IMR-90 (cell line): Measurements from ENCODE around the gene TPO.

ENCODE experiments used
- POLR2A ChIP-seq: IDR thresholded peaks from 2 replicates; pipeline ENCODE4 v1.6.1; 2012; ENCODE audit warnings: mild to moderate bottlenecking, low read depth, low read length
- TF ChIP-seq, protein P1 (sequence below): conservative IDR thresholded peaks from 2 replicates; pipeline ENCODE4 v1.5.1; 2012; ENCODE audit warnings: mild to moderate bottlenecking, low read depth, low read length, improper control_type of control experiment

DNA sequence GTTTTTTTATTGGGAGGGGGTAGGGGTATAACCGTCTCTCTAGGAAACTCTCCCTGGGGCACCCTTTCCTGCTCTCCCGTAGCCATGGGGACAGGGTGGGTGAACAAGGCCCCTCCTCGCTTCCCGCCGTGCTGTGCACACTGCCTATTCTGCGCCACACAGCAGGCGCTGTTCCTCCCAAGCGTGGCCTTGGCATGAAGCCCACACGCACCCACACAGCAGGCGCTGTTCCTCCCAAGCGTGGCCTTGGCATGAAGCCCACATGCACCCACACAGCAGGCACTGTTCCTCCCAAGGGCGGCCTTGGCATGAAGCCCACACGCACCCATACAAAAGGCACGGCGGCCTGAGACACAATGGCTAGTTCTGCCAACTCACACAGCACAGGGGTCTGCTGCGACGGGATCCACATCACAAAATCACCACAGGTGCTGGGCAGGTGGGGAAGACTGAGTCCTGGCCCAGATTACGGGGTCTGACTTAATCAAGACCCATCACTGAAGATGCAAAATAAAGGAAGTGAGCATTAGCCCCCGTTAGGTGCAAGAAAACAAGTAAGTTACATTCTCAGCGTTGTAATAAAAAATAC is 46.6 kb upstream of the TPO start:
- TF ChIP-seq POLR2A: no peak
- TF ChIP-seq, protein P1, sequence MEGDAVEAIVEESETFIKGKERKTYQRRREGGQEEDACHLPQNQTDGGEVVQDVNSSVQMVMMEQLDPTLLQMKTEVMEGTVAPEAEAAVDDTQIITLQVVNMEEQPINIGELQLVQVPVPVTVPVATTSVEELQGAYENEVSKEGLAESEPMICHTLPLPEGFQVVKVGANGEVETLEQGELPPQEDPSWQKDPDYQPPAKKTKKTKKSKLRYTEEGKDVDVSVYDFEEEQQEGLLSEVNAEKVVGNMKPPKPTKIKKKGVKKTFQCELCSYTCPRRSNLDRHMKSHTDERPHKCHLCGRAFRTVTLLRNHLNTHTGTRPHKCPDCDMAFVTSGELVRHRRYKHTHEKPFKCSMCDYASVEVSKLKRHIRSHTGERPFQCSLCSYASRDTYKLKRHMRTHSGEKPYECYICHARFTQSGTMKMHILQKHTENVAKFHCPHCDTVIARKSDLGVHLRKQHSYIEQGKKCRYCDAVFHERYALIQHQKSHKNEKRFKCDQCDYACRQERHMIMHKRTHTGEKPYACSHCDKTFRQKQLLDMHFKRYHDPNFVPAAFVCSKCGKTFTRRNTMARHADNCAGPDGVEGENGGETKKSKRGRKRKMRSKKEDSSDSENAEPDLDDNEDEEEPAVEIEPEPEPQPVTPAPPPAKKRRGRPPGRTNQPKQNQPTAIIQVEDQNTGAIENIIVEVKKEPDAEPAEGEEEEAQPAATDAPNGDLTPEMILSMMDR: no peak
